HG02973 (cell line): ENCODE data around the gene LSM6.

Experiments
- ATAC-seq: cut with Tn5 transposase; IDR thresholded peaks from one replicate; pipeline ENCODE4 v1.9.1; 2021; ENCODE audit warnings: moderate library complexity; ENCODE audit not compliant: unreplicated experiment

The LSM6 gene

GRCh38 chr4:146175541-146176453, at the start of gene LSM6:
LSM6 (plus strand) TSS chr4:146175718; CDS start chr4:146182922, 7,204 bp downstream.
- peak; percentile 89 for ATAC-seq

GRCh38 chr4:146132445-146132844, 43.1 kb upstream of the LSM6 start:
- ATAC-seq: peak; percentile 99

DNA sequence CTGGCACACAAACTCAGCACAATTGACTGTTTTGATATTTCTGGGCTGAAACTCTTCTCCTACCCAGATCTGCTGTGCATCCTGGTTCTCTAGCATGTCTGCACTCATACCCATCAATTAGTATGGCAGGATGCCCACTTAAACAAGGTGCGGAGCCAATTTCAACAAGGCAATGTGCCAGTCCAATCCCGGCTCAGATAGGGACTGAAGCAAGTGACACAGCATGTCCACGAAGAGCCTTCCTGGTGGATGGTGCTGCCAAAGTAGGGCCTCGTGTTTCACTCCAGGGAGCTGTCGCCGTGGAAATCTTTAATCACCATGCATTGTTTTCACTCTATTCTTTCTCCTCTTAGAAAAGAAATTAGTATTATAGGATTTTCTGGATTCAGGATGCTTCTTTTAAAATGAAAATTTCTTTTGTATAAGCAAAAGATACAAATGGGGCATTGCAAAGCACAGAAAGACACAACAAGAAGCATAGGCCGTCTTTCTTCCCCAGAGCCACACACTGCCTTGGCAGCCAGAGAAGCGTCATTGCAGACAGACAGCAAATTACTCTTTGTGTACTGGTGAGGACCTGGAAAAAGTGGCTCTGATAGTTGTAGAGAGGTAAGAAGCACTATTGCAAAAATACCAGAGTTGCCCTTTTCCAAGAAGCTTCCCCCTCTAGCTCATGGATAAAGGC, 40.6 kb upstream of the LSM6 start:
- no peak for ATAC-seq

GRCh38 chr4:146135941-146136340, 39.6 kb upstream of the LSM6 start:
- ATAC-seq: no peak

DNA sequence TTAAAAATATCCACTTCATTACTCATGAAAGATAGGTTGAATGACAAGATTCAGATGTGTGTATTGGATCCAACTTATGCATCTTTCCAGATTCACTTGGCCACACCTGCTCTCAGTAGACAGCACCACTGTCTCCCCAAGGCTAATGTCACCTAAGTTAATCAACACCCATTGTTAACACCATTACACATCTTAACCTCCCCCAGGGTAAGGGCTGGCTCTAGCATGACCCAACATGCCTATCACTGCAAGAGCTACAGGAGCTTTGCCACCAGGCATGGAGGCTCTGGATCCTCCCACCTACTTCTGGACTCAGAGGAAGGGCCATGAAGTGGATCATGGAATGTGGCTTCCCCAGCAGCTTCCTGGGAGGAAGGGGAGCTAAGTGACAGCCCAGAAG, 32.8 kb upstream of the LSM6 start:
- no peak for ATAC-seq

- ATAC-seq: no peak
Observed at GRCh38 chr4:146143888-146144287, 31.6 kb upstream of the LSM6 start.

DNA sequence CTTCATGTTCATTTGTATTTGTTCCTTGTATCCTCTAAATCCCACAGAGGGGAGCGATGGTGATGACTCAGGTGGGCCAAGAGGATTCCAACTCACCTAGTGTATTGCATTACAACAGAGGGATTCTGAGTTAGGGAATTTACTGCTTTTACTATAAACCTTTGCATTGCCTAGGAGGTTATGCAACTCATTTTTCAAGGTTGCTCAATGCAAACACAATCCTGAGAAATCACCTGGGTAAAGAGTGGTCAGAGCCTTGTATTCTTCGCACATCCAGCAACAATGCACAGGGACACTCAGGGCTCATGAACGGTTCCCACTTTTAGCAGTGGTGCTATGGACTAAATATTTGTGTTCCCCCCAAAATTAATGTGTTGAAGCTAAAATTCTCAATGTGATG, 28.6 kb upstream of the LSM6 start:
- no peak for ATAC-seq

GRCh38 chr4:146148021-146148420, 27.5 kb upstream of the LSM6 start:
- ATAC-seq: no peak

DNA sequence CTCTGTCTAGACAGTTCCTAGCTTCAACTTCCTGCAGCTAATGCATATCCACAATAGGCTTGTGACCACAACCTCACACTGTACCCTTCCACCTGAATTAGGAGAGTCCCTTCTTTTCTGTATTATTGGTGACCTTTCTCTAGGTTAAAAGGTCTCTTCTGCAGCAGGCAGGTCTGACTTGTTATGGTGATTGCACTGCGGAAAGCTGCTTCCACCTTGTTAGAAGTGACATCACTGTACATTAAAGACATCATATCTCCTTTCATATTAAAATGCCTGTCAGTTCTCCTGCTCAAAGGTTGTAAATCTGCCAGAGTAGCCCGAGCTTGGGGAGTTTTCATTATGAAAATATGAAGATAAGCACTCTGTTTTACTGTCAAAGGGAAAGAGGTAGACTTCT, 21.5 kb upstream of the LSM6 start:
- ATAC-seq: no peak

DNA sequence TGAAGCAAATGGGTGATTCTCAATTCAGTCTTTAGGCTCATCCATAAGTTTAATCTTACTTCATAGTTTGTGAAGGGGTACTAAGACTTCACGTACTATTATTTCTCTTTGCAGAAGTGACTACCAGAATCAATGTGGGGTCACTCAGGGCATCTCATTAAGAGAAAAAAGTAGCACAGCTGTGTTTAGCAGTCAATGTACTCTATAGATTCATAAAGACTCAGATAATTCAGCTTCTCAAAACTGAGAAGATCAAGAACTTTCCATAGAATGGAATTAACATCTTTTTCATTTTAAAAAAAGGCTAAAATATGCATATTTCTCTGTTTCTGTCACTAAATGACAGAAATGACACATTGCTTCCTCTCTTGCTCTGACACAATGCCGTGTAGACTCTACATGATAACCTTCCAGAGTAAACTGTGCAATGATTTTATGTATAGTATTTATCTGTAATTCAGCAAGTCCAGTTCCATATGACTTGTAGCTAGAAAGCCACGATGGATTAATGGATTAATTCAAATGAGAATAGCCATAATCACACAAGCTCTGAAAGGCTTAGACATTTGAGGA, 20.3 kb upstream of the LSM6 start:
- ATAC-seq: peak; percentile 47

GRCh38 chr4:146158036-146158745, 17.3 kb upstream of the LSM6 start:
- ATAC-seq: no peak

DNA sequence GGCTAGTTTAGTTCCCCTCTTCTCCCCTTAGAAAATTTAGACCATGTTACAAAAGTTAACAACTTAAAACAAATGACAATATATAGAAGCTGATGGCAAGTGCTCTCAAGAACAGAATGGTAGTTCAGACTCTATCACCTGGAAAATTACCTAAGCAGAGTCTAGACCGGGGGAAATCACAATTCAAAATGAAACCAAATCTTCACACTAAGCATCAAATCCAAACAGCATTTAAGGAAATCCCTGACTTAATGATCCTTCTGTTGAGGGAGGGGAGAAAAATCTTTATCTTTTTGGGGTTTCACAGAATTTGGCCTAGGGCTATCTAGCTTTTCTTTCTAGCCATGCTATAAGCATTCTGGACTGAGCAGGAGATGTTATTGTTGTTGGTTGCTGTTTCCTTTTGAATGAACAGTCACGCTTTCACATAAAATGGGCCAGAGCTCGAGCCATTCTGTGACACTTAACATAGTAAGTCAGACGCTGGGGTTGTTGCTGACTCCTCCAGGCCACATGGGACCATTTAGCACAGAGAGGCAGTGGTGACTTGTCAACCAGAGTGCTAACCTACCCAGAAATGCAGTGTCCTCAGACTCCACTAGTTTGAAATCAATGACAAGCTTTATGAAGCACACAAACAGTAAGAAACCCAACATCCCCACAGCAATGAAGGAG, 16.0 kb upstream of the LSM6 start:
- ATAC-seq: peak; percentile 68

- ATAC-seq: no peak
Observed at GRCh38 chr4:146161243-146161642, 14.3 kb upstream of the LSM6 start.

DNA sequence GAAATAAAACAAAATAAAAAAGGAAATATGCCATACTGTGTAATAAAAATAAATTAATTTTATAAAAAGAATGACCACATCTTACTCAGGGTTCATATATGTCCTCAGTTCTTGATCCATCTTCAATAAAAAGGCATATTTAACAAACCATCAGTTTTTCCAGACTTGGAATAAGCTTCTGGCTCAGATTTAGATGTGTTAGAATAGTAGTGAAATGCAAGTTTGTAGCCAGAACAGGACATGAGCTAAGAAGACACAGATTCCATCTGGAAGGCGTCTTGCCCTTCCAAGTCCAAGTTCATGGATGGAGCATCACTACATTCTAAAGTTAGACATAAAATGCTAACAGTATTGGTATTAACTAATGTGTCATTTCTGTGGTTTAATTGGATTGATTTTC, 10.3 kb upstream of the LSM6 start:
- ATAC-seq: no peak

GRCh38 chr4:146165840-146166239, 9.7 kb upstream of the LSM6 start:
- ATAC-seq: no peak

DNA sequence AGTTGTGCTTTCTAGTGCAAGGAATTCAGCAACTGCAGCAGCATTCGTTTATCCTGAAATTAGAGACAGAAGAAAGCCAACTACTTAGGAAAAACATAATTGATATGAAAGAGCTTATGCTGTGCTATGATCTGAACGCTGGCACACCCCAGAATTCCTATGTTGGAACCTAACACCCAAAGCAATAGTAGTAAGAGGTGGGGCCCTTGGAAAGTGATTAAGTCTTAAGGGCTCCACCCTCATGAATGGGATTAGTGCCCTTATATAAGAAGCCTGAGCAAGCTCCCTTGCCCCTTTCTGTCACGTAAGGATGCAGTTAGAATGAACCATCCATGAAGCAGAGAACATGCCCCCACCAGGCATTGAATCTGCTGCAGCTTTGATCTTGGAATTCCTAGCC, 5.4 kb upstream of the LSM6 start:
- ATAC-seq: no peak

DNA sequence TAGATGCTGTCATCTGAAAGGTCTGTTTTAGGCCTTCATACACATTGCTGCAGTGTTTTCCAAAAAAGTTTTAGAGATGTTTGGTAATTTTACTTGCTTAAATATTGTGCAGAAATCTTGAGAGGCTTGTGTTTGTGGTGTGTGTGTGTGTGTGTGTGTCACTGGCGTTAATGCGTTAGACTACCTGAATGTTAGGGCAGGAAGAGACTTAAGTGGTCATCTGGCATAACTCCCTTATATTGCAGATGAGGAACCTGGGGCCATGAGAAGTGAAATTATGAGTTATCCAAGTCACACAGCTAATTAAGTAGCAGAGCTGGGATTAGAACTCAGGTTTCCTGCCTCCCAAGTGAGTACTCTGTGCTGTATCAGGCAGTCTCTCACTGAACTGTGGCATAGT, 1.4 kb downstream of the LSM6 start:
- no peak for ATAC-seq

GRCh38 chr4:146178126-146178525, 2.6 kb downstream of the LSM6 start:
- no peak for ATAC-seq

GRCh38 chr4:146179784-146180370, 4.4 kb downstream of the LSM6 start:
- no peak for ATAC-seq

DNA sequence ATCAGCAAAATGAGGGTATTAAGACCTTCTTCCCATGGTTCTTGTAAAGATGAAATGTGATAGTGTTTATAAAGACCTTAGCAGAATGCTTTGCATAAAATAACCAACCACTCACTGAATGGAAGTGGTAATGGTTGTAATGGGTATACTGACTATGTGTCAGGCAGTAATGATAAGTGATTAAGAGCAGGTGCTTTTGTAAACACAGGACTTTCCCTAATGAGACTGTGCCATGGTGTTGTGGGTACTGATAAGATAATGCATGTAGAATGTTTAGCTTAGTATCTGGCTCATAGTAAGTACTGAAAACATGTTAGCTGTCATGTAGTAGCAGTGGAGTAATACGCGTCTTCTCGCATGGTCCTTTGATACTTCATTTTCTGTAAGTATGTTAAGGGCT, 6.9 kb downstream of the LSM6 start:
- ATAC-seq: no peak
